Measurements from ENCODE around the gene HNRNPR. TPM values are rescaled to one million over a fixed set of nuclear protein-coding genes. Genes with fewer than 3 reads are reported as not detected.

HNRNPR gene
- polyA plus RNA-seq, 1 of the 3 experiments (the other 2 are of a cell fraction) = 111 TPM

- TF ChIP-seq USF2 (IDR thresholded peaks at IDR 0.05; ENCODE audit: borderline replicate concordance, low read depth, low read length) = no peak
- no peak for TF ChIP-seq USF1 (IDR thresholded peaks at IDR 0.05; ENCODE audit: borderline replicate concordance, low read depth)
- no peak for TF ChIP-seq MAX (IDR thresholded peaks at IDR 0.05; ENCODE audit: low read depth)
- no peak for TF ChIP-seq EZH2phosphoT487 (IDR thresholded peaks at IDR 0.05; ENCODE audit: borderline replicate concordance, low read depth)
- no peak for TF ChIP-seq EP300 (IDR thresholded peaks at IDR 0.05; ENCODE audit: borderline replicate concordance in 1 of 2, low read depth in 1 of 2, low read length in 1 of 2)
- no peak for TF ChIP-seq NRF1 (IDR thresholded peaks at IDR 0.05; ENCODE audit: low read depth, low read length)
These were observed 12.4 kb downstream of the HNRNPR start (continued) for GRCh38 chr1:23331713-23332112.

GRCh38 chr1:23330846-23331245 is 13.2 kb downstream of the HNRNPR start:
- no peak overlapping the region for H3K27ac ChIP-seq (ENCODE audit: low read depth in 2 of 2, low read length in 1 of 2)
- WGBS (ENCODE audit: low lambda C conversion rate) = 96% methylated on average over 1 of the region's 1 CpG
- H3K27me3 ChIP-seq (ENCODE audit: insufficient read depth) = no peaks in the 10 kb centered on the region
- no peak overlapping the region for H3K4me2 ChIP-seq
- peaks cover 48 to 88% of the 10 kb centered on the region in 2 experiments for H3K36me3 ChIP-seq (replicated peaks in 1 of 2; ENCODE audit: control insufficient read depth in 1 of 2, insufficient read depth in 2 of 2, low read length in 1 of 2)
- peaks cover 74% of the 10 kb centered on the region for H4K20me1 ChIP-seq (ENCODE audit: insufficient read depth)
- H3K9me3 ChIP-seq = no peaks in the 10 kb centered on the region
- no peak overlapping the region for H3K9ac ChIP-seq
- H3K4me1 ChIP-seq (ENCODE audit: control insufficient read depth in 1 of 2, insufficient read depth in 2 of 2, low read depth in 1 of 2, low read length in 1 of 2) = no peaks in the 10 kb centered on the region
- H3K4me3 ChIP-seq (ENCODE audit: low read depth in 2 of 2, low read length in 1 of 2) = no peak overlapping the region
- H3K9me2 ChIP-seq = no peaks in the 10 kb centered on the region
- H3K79me2 ChIP-seq (ENCODE audit: insufficient read depth) = peaks cover 100% of the 10 kb centered on the region
- H3F3A ChIP-seq (replicated peaks; ENCODE audit: insufficient read depth) = peaks cover 36% of the 10 kb centered on the region
- ChIA-PET POLR2A (interaction anchor here (1.0 kb wide), 1 partner anchor 14 kb away, joined by 3 read pairs; the partner anchor contains the start of gene HNRNPR), CTCF (interaction anchor here (3.5 kb wide), 1 partner anchor 10 kb away, joined by 13 read pairs; no protein-coding TSS in a partner anchor)
- TF ChIP-seq NRF1 (IDR thresholded peaks at IDR 0.05; ENCODE audit: low read depth, low read length) (no peak), POLR2AphosphoS5 (IDR thresholded peaks at IDR 0.05; ENCODE audit: low read depth, low read length) (no peak), MXI1 (IDR thresholded peaks at IDR 0.05; ENCODE audit: low read depth, low read length) (no peak), GABPA (IDR thresholded peaks at IDR 0.05; ENCODE audit: low read depth) (no peak), IRF3 (IDR thresholded peaks at IDR 0.05; ENCODE audit: low read depth, low read length) (no peak), ZBTB33 (IDR thresholded peaks at IDR 0.05; ENCODE audit: borderline replicate concordance, low read depth) (no peak), REST (IDR thresholded peaks at IDR 0.05; ENCODE audit: low read depth, low read length) (no peak), GATA2 (CRISPR knock-in tag; IDR thresholded peaks at IDR 0.05) (no peak)
- no peak overlapping the region for H2AFZ ChIP-seq (ENCODE audit: low read depth)
- no peak for DNase-seq
